ENCODE data around the gene SMARCB1. TPM values are rescaled to one million over a fixed set of nuclear protein-coding genes. Genes with fewer than 3 reads are reported as not detected.

The SMARCB1 gene
- total RNA-seq, 4 donors from 2014 or later = 28.8 to 55.6 (median 34.9) TPM

DNA sequence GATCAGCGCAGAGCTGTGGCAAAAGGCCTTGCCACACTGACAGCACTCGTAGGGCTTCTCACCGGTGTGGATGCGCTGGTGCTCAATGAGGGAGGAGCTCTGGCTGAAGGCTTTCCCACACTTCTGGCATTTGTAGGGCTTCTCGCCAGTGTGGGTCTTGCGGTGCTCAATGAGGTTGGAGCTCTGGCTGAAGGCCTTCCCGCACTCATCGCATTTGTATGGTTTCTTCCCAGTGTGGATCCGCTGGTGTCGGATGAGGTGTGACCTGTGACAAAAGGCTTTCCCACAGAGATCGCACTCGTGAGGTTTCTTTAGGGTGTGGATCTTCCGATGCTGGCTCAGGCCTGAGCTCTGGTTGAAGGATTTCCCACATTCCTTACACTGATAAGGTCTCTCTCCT is 42.8 kb upstream of the SMARCB1 start:
- WGBS = 94% methylated on average over 13 of the region's 13 CpGs
- Histone ChIP-seq H3K27me3 (no peaks in the 10 kb centered on the region), H3K9me3 (peaks cover 0 to 5% (median 0%) of the 10 kb centered on the region in 4 donors), H3K27ac (replicated peaks in 1 of 4) (no peak overlapping the region), H3K4me3 (no peak overlapping the region), H3K4me1 (peaks cover 5 to 22% (median 10%) of the 10 kb centered on the region in 4 donors), H3K36me3 (peaks cover 16 to 50% (median 40%) of the 10 kb centered on the region in 4 donors)
- no peak for TF ChIP-seq POLR2AphosphoS5 (IDR thresholded peaks at IDR 0.05)
- intact Hi-C loops (cut with DNase I) = no loop called here
- no peak for DNase-seq (ENCODE audit: extremely low spot score)

DNA sequence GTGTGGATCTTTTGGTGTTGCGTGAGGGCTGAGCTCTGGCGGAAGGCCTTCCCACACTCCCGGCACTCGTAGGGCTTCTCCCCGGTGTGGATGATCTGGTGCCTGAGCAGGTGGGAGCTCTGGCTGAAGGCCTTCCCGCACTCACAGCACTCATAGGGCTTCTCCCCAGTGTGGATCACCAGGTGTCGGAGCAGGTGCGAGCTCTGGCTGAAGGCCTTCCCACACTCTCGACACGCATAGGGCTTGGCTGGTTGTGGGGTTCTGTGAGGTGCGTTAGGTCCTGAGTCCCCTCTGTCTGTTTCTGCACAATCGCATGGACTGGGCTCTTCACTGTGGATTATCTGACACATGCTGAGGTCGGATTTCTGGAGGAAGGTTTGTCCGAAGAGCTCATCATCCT is 42.3 kb upstream of the SMARCB1 start:
- H3K27me3 ChIP-seq = no peaks in the 10 kb centered on the region
- TF ChIP-seq, protein P1, sequence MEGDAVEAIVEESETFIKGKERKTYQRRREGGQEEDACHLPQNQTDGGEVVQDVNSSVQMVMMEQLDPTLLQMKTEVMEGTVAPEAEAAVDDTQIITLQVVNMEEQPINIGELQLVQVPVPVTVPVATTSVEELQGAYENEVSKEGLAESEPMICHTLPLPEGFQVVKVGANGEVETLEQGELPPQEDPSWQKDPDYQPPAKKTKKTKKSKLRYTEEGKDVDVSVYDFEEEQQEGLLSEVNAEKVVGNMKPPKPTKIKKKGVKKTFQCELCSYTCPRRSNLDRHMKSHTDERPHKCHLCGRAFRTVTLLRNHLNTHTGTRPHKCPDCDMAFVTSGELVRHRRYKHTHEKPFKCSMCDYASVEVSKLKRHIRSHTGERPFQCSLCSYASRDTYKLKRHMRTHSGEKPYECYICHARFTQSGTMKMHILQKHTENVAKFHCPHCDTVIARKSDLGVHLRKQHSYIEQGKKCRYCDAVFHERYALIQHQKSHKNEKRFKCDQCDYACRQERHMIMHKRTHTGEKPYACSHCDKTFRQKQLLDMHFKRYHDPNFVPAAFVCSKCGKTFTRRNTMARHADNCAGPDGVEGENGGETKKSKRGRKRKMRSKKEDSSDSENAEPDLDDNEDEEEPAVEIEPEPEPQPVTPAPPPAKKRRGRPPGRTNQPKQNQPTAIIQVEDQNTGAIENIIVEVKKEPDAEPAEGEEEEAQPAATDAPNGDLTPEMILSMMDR (IDR thresholded peaks at IDR 0.05) = no peak
- TF ChIP-seq POLR2A (IDR thresholded peaks at IDR 0.05; ENCODE audit: low read depth) (no peak), EP300 (IDR thresholded peaks at IDR 0.05) (no peak), POLR2AphosphoS5 (IDR thresholded peaks at IDR 0.05) (no peak)
- H3K9me3 ChIP-seq = peaks cover 0 to 5% (median 0%) of the 10 kb centered on the region in 4 donors
- intact Hi-C loops (cut with DNase I) = no loop called here
- peaks cover 5 to 23% (median 10%) of the 10 kb centered on the region in 4 donors for H3K4me1 ChIP-seq
- no peak overlapping the region for H3K4me3 ChIP-seq
- no peak overlapping the region for H3K27ac ChIP-seq (replicated peaks in 1 of 4)
- peaks cover 16 to 50% (median 40%) of the 10 kb centered on the region in 4 donors for H3K36me3 ChIP-seq
- DNase-seq (ENCODE audit: extremely low spot score) = no peak
- WGBS = 97% methylated on average over 12 of the region's 14 CpGs

- H3K36me3 ChIP-seq = peaks cover 16 to 50% (median 40%) of the 10 kb centered on the region in 4 donors
- intact Hi-C loops (cut with DNase I) = no loop called here
- WGBS = 90% methylated on average over 6 of the region's 6 CpGs
- no peak overlapping the region for H3K4me3 ChIP-seq
- H3K27me3 ChIP-seq = no peaks in the 10 kb centered on the region
- H3K27ac ChIP-seq (replicated peaks in 1 of 4) = no peak overlapping the region
- DNase-seq (ENCODE audit: extremely low spot score) = no peak
- no peak for TF ChIP-seq POLR2AphosphoS5 (IDR thresholded peaks at IDR 0.05)
- peaks cover 16 to 36% (median 21%) of the 10 kb centered on the region in 4 donors for H3K4me1 ChIP-seq
- H3K9me3 ChIP-seq = peaks cover 0 to 5% (median 0%) of the 10 kb centered on the region in 4 donors
Measured at GRCh38 chr22:23745791-23746190, 41.0 kb upstream of the SMARCB1 start.

- DNase-seq (ENCODE audit: extremely low spot score) = no peak
- H3K27ac ChIP-seq (replicated peaks in 1 of 4) = peak overlapping the region in 2 of 4 donors; percentile 91 to 92
- peaks cover 10 to 26% (median 22%) of the 10 kb centered on the region in 4 donors for H3K4me1 ChIP-seq
- 66% methylated on average over 12 of the region's 12 CpGs for WGBS
- H3K27me3 ChIP-seq = no peaks in the 10 kb centered on the region
- H3K4me3 ChIP-seq = peak overlapping the region; percentile 61 to 90 (median 86)
- intact Hi-C loops (cut with DNase I) = loop anchor here (5.0 kb wide), 1 partner anchor 33 kb away; no protein-coding TSS in a partner anchor
- H3K9me3 ChIP-seq = no peaks in the 10 kb centered on the region
- TF ChIP-seq EP300 (IDR thresholded peaks at IDR 0.05) (no peak), POLR2AphosphoS5 (IDR thresholded peaks at IDR 0.05) (no peak), POLR2A (IDR thresholded peaks at IDR 0.05; ENCODE audit: low read depth) (no peak)
- TF ChIP-seq, protein P1 (IDR thresholded peaks at IDR 0.05) = no peak
- peaks cover 0 to 9% (median 5%) of the 10 kb centered on the region in 4 donors for H3K36me3 ChIP-seq
Measured at GRCh38 chr22:23749841-23750301, 36.9 kb upstream of the SMARCB1 start.

DNA sequence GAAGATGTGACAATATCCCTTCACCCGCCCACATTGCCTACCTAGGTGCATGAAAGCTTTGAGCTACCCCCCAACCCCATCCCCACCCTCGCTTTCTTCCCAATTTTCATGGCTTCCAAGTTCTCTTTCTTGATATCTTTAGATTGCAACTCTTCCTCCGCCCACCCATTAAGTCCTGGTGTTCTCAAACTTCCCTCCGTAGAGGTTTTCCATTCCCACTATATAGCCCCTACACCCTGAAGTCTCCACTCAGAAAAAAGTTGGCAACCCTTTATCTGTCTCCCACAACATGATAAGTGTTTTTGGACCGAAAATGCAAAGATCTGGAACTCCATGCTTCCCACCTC is 36.4 kb upstream of the SMARCB1 start:
- DNase-seq (ENCODE audit: extremely low spot score) = no peak
- Histone ChIP-seq H3K36me3 (peaks cover 0 to 4% (median under 1%) of the 10 kb centered on the region in 4 donors), H3K27ac (replicated peaks in 1 of 4) (peak overlapping the region; percentile 88 to 92 (median 92)), H3K27me3 (no peaks in the 10 kb centered on the region), H3K4me1 (peaks cover 10 to 26% (median 22%) of the 10 kb centered on the region in 4 donors), H3K4me3 (peak overlapping the region; percentile 61 to 90 (median 86)), H3K9me3 (no peaks in the 10 kb centered on the region)
- TF ChIP-seq EP300 (IDR thresholded peaks at IDR 0.05) (no peak), POLR2AphosphoS5 (IDR thresholded peaks at IDR 0.05) (no peak), POLR2A (IDR thresholded peaks at IDR 0.05; ENCODE audit: low read depth) (no peak)
- TF ChIP-seq, protein P1 (IDR thresholded peaks at IDR 0.05) = no peak
- intact Hi-C loops (cut with DNase I) = loop anchor here (5.0 kb wide), 1 partner anchor 33 kb away; no protein-coding TSS in a partner anchor
- 38% methylated on average over 5 of the region's 5 CpGs for WGBS
